H1 (cell line): ENCODE data around the gene KIAA0586.
"Not testable (repeated sequence)": the region's sequence is repeated elsewhere in the genome, so short reads cannot be mapped to it uniquely, and the experiment has no call there.

ENCODE experiments used
- CEBPB ChIP-seq: IDR thresholded peaks from 2 replicates; pipeline ENCODE4 v1.6.1; 2012; ENCODE audit warnings: low read depth, low read length
- CHD2 ChIP-seq: IDR thresholded peaks from 2 replicates; pipeline ENCODE4 v1.6.1; 2012; ENCODE audit warnings: low read length, improper control_type of control experiment
- CTCF ChIP-seq, 3 experiments: IDR thresholded peaks; 1 replicate in 2 of 3; 2 replicates in 1 of 3; pipeline versions ENCODE4 v1.5.1 to v1.6.1; 2011; ENCODE audit warnings: low read length in 3 of 3, mild to moderate bottlenecking in 3 of 3, inconsistent platforms in 2 of 3, low read depth in 1 of 3, moderate library complexity in 1 of 3; ENCODE audit not compliant: insufficient read depth in 1 of 3; ENCODE audit errors: control extremely low read depth in 1 of 3
- EP300 ChIP-seq, 2 experiments: IDR thresholded peaks; 1 replicate in 1 of 2; 2 replicates in 1 of 2; pipeline ENCODE4 v1.6.1; 2011 to 2012; ENCODE audit warnings: low read depth in 2 of 2, low read length in 2 of 2, mild to moderate bottlenecking in 2 of 2, borderline replicate concordance in 1 of 2, inconsistent platforms in 1 of 2, moderate library complexity in 1 of 2
- PHF8 ChIP-seq: fragments of 200-600 bp; sonication (generic); conservative IDR thresholded peaks from 2 replicates; pipeline ENCODE4 v1.7.1; 2012; ENCODE audit warnings: low read depth, mild to moderate bottlenecking, inconsistent platforms, low read length, moderate library complexity
- POLR2A ChIP-seq, 2 experiments: IDR thresholded peaks; 1 replicate in 1 of 2; 2 replicates in 1 of 2; pipeline ENCODE4 v1.6.1; 2011; ENCODE audit warnings: low read depth in 2 of 2, low read length in 2 of 2, mild to moderate bottlenecking in 2 of 2; ENCODE audit errors: control extremely low read depth in 1 of 2
- SP2 ChIP-seq: IDR thresholded peaks from 2 replicates; pipeline ENCODE4 v1.6.1; 2012; ENCODE audit warnings: mild to moderate bottlenecking, low read length, inconsistent platforms
- TAF1 ChIP-seq: IDR thresholded peaks from 2 replicates; pipeline ENCODE4 v1.6.1; 2011; ENCODE audit warnings: mild to moderate bottlenecking, low read depth, low read length
- USF2 ChIP-seq: IDR thresholded peaks from 2 replicates; pipeline ENCODE4 v1.6.1; 2011; ENCODE audit warnings: low read length, improper control_type of control experiment
- YY1 ChIP-seq: IDR thresholded peaks from 2 replicates; pipeline ENCODE4 v1.6.1; 2011; ENCODE audit warnings: low read depth, mild to moderate bottlenecking, low read length

GRCh38 chr14:58416934-58417333 lies 10.6 kb upstream of the KIAA0586 start:
- not testable (repeated sequence) for TF ChIP-seq CTCF (IDR thresholded peaks at IDR 0.05; ENCODE audit: control extremely low read depth in 1 of 3, insufficient read depth in 1 of 3, low read depth in 1 of 3, low read length in 3 of 3); POLR2A (IDR thresholded peaks at IDR 0.05; ENCODE audit: control extremely low read depth in 1 of 2, low read depth in 2 of 2, low read length in 2 of 2); YY1; CHD2; TAF1; PHF8; EP300 (IDR thresholded peaks at IDR 0.05; ENCODE audit: borderline replicate concordance in 1 of 2, low read depth in 2 of 2, low read length in 2 of 2); USF2; CEBPB; SP2
